ENCODE measurements around the gene SPNS1.

The SPNS1 gene

GRCh38 chr16:28932339-28933141, 42.0 kb upstream of the SPNS1 start:
- TF ChIP-seq ZFX (IDR thresholded peaks at IDR 0.05; ENCODE audit: borderline replicate concordance) (no peak), CTCF (IDR thresholded peaks at IDR 0.05) (no peak)
- H3K27ac ChIP-seq, result no peak overlapping the region

GRCh38 chr16:28933171-28933570, 41.4 kb upstream of the SPNS1 start:
- H3K27ac ChIP-seq, result no peak overlapping the region
- TF ChIP-seq ZFX (IDR thresholded peaks at IDR 0.05; ENCODE audit: borderline replicate concordance) (no peak), CTCF (IDR thresholded peaks at IDR 0.05) (no peak)

GRCh38 chr16:28935346-28935745, 39.2 kb upstream of the SPNS1 start:
- H3K27ac ChIP-seq, result no peak overlapping the region
- no peak for TF ChIP-seq ZFX (IDR thresholded peaks at IDR 0.05; ENCODE audit: borderline replicate concordance)
- TF ChIP-seq CTCF (IDR thresholded peaks at IDR 0.05), result no peak

GRCh38 chr16:28935924-28936783, 38.4 kb upstream of the SPNS1 start:
- no peak overlapping the region for H3K27ac ChIP-seq
- TF ChIP-seq CTCF (IDR thresholded peaks at IDR 0.05), result no peak
- no peak for TF ChIP-seq ZFX (IDR thresholded peaks at IDR 0.05; ENCODE audit: borderline replicate concordance)

- H3K27ac ChIP-seq, result no peak overlapping the region
- no peak for TF ChIP-seq ZFX (IDR thresholded peaks at IDR 0.05; ENCODE audit: borderline replicate concordance)
- no peak for TF ChIP-seq CTCF (IDR thresholded peaks at IDR 0.05)
These were observed 37.8 kb upstream of the SPNS1 start for GRCh38 chr16:28936784-28937155.

GRCh38 chr16:28937222-28937876, 37.2 kb upstream of the SPNS1 start:
- H3K27ac ChIP-seq, result no peak overlapping the region
- no peak for TF ChIP-seq ZFX (IDR thresholded peaks at IDR 0.05; ENCODE audit: borderline replicate concordance)
- TF ChIP-seq CTCF (IDR thresholded peaks at IDR 0.05), result no peak
